Measurements from ENCODE around the gene RTN4R. TPM values are rescaled to one million over a fixed set of nuclear protein-coding genes. Genes with fewer than 3 reads are reported as not detected.
"Not testable (repeated sequence)": the region's sequence is repeated elsewhere in the genome, so short reads cannot be mapped to it uniquely, and the experiment has no call there.

RTN4R gene
- total RNA-seq, 1 experiment from 2014 or later, result 11.1 TPM

GRCh38 chr22:20286784-20287423 lies 18.8 kb upstream of the RTN4R start:
- H3K9me3 Mint-ChIP-seq (ENCODE audit: unreplicated experiment); H3K36me3 ChIP-seq (ENCODE audit: control insufficient read depth, insufficient read depth, low read length); CTCF ChIA-PET; BruUV-seq (replicated peaks); H3K27ac Mint-ChIP-seq (ENCODE audit: unreplicated experiment); H3K27me3 Mint-ChIP-seq (ENCODE audit: insufficient read depth, unreplicated experiment); H3K9me3 ChIP-seq; DNase-seq; H3K4me1 Mint-ChIP-seq (ENCODE audit: low read depth, unreplicated experiment); H3K4me3 Mint-ChIP-seq (ENCODE audit: unreplicated experiment); H3K27me3 ChIP-seq (replicated peaks; ENCODE audit: control insufficient read depth, insufficient read depth, low read length); intact Hi-C loops (cut with micrococcal nuclease; ENCODE audit: unreplicated experiment); H3K36me3 Mint-ChIP-seq (ENCODE audit: insufficient read depth, unreplicated experiment); POLR2A ChIA-PET; H3K4me1 ChIP-seq; H3K4me3 ChIP-seq (ENCODE audit: low read depth, low read length): not testable (repeated sequence)

GRCh38 chr22:20286312-20286660 lies 18.2 kb upstream of the RTN4R start:
- not testable (repeated sequence) for H3K4me1 Mint-ChIP-seq (ENCODE audit: low read depth, unreplicated experiment)

GRCh38 chr22:20285473-20286311 lies 17.6 kb upstream of the RTN4R start:
- intact Hi-C loops (cut with micrococcal nuclease; ENCODE audit: unreplicated experiment), result loop anchor here (1.0 kb wide), 1 partner anchor 128 kb away; no protein-coding TSS in a partner anchor
- peak; percentile 86 to 88 for TF ChIP-seq CTCF (IDR thresholded peaks at IDR 0.05; ENCODE audit: insufficient read depth in 1 of 2, low read depth in 1 of 2, low read length in 1 of 2, severe bottlenecking in 1 of 2, unreplicated experiment in 1 of 2)
- BruUV-seq (replicated peaks); H3K4me3 Mint-ChIP-seq (ENCODE audit: unreplicated experiment); POLR2A ChIA-PET; H3K36me3 ChIP-seq (ENCODE audit: control insufficient read depth, insufficient read depth, low read length); H3K9me3 ChIP-seq; H3K27me3 Mint-ChIP-seq (ENCODE audit: insufficient read depth, unreplicated experiment); H3K27ac Mint-ChIP-seq (ENCODE audit: unreplicated experiment); H3K36me3 Mint-ChIP-seq (ENCODE audit: insufficient read depth, unreplicated experiment); H3K4me1 ChIP-seq; H3K4me1 Mint-ChIP-seq (ENCODE audit: low read depth, unreplicated experiment); H3K9me3 Mint-ChIP-seq (ENCODE audit: unreplicated experiment); H3K4me3 ChIP-seq (ENCODE audit: low read depth, low read length); H3K27me3 ChIP-seq (replicated peaks; ENCODE audit: control insufficient read depth, insufficient read depth, low read length): not testable (repeated sequence)
- DNase-seq, result peak; percentile 76 to 88
- CTCF ChIA-PET, result interaction anchor here (0.9 to 2.8 kb wide), 2 partner anchors 111 to 128 kb away, joined by 4 to 11 read pairs; no protein-coding TSS in a partner anchor

More at GRCh38 chr22:20286312-20286660, 18.2 kb upstream of the RTN4R start:
- intact Hi-C loops (cut with micrococcal nuclease; ENCODE audit: unreplicated experiment); BruUV-seq (replicated peaks); H3K36me3 Mint-ChIP-seq (ENCODE audit: insufficient read depth, unreplicated experiment); H3K36me3 ChIP-seq (ENCODE audit: control insufficient read depth, insufficient read depth, low read length); H3K27me3 ChIP-seq (replicated peaks; ENCODE audit: control insufficient read depth, insufficient read depth, low read length); CTCF ChIA-PET; H3K27me3 Mint-ChIP-seq (ENCODE audit: insufficient read depth, unreplicated experiment); H3K4me3 Mint-ChIP-seq (ENCODE audit: unreplicated experiment); H3K4me1 ChIP-seq; H3K9me3 Mint-ChIP-seq (ENCODE audit: unreplicated experiment); DNase-seq; H3K4me3 ChIP-seq (ENCODE audit: low read depth, low read length); H3K9me3 ChIP-seq; H3K27ac Mint-ChIP-seq (ENCODE audit: unreplicated experiment); POLR2A ChIA-PET: not testable (repeated sequence)

GRCh38 chr22:20284471-20285086 lies 16.5 kb upstream of the RTN4R start:
- no peaks in the 10 kb centered on the region for H3K4me1 ChIP-seq
- no peak for TF ChIP-seq CTCF (IDR thresholded peaks at IDR 0.05; ENCODE audit: insufficient read depth in 1 of 2, low read depth in 1 of 2, low read length in 1 of 2, severe bottlenecking in 1 of 2, unreplicated experiment in 1 of 2)
- no TSS peak for BruUV-seq (replicated peaks)
- intact Hi-C loops (cut with micrococcal nuclease; ENCODE audit: unreplicated experiment), result loop anchor here (1.0 kb wide), 1 partner anchor 127 kb away; no protein-coding TSS in a partner anchor
- CTCF ChIA-PET, result interaction anchor here (0.6 to 2.8 kb wide), 2 partner anchors 127 to 160 kb away, joined by 3 to 11 read pairs; no protein-coding TSS in a partner anchor
- Mint-ChIP-seq H3K27ac (ENCODE audit: unreplicated experiment) (no peak overlapping the region), H3K36me3 (ENCODE audit: insufficient read depth, unreplicated experiment) (no peaks in the 10 kb centered on the region), H3K27me3 (ENCODE audit: insufficient read depth, unreplicated experiment) (peaks cover 5% of the 10 kb centered on the region), H3K9me3 (ENCODE audit: unreplicated experiment) (no peaks in the 10 kb centered on the region), H3K4me3 (ENCODE audit: unreplicated experiment) (no peak overlapping the region), H3K4me1 (ENCODE audit: low read depth, unreplicated experiment) (no peaks in the 10 kb centered on the region)
- POLR2A ChIA-PET, result no interaction called here
- DNase-seq, result no peak
- no peaks in the 10 kb centered on the region for H3K27me3 ChIP-seq (replicated peaks; ENCODE audit: control insufficient read depth, insufficient read depth, low read length)
- no peaks in the 10 kb centered on the region for H3K36me3 ChIP-seq (ENCODE audit: control insufficient read depth, insufficient read depth, low read length)
- no peak overlapping the region for H3K4me3 ChIP-seq (ENCODE audit: low read depth, low read length)
- H3K9me3 ChIP-seq, result no peaks in the 10 kb centered on the region

All from Caco-2 (cell line).